ENCODE data around the gene GTF2A1.
"Not testable (repeated sequence)": the region's sequence is repeated elsewhere in the genome, so short reads cannot be mapped to it uniquely, and the experiment has no call there.

Gene GTF2A1

DNA sequence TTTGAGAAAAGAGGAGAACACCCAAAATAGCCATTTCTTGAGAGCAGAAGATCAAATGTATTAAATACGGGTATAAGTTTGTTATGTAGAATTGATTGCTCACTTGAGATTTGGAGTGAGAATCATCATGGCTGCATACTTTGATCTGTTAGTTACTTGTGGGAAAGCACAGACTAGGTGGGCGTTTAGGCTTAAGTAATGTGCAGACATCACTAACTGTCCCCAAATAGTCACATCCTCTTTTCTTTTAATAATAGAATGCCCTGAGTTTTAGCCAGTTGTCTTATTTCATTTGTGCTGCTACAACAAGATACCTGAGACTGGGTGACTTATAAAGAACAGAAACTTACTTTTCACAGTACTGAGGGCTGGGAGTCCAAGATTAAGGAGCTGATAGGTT, 14.3 kb upstream of the GTF2A1 start:
- no peaks in the 10 kb centered on the region for H3K36me3 Mint-ChIP-seq (ENCODE audit: low read depth)

DNA sequence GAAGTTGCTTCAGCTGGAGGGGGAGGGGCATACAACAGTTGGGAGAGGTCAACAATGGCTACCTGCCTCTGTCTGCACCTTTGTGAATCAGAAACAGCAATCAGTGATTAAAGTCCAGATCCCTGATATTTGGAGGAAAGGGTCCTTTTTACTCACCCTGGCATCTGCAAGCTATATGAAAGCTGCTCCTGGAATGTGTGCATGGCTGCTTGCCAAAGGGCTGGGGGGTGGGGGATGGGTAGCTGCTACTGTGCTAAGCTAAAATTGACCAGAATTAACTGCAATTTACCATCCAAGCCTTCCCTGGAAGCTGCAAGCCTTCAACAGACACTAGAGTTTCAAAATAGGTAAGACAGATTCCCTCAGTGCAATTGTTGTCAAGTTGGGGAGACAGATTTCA, 13.5 kb upstream of the GTF2A1 start:
- TF ChIP-seq, protein P1, sequence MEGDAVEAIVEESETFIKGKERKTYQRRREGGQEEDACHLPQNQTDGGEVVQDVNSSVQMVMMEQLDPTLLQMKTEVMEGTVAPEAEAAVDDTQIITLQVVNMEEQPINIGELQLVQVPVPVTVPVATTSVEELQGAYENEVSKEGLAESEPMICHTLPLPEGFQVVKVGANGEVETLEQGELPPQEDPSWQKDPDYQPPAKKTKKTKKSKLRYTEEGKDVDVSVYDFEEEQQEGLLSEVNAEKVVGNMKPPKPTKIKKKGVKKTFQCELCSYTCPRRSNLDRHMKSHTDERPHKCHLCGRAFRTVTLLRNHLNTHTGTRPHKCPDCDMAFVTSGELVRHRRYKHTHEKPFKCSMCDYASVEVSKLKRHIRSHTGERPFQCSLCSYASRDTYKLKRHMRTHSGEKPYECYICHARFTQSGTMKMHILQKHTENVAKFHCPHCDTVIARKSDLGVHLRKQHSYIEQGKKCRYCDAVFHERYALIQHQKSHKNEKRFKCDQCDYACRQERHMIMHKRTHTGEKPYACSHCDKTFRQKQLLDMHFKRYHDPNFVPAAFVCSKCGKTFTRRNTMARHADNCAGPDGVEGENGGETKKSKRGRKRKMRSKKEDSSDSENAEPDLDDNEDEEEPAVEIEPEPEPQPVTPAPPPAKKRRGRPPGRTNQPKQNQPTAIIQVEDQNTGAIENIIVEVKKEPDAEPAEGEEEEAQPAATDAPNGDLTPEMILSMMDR (IDR thresholded peaks at IDR 0.05; ENCODE audit: unreplicated experiment in 3 of 3) = no peak
- peaks cover 7% of the 10 kb centered on the region for H3K4me1 Mint-ChIP-seq

More for the DNA sequence above, 14.3 kb upstream of the GTF2A1 start:
- peak overlapping the region; percentile 10 to 46 (median 10) for H3K27ac Mint-ChIP-seq
- peaks cover 7% of the 10 kb centered on the region for H3K4me1 Mint-ChIP-seq
- no peak overlapping the region for H3K4me3 Mint-ChIP-seq
- peaks cover under 1% of the 10 kb centered on the region for H3K9me3 Mint-ChIP-seq
- no peaks in the 10 kb centered on the region for H3K27me3 Mint-ChIP-seq (ENCODE audit: low read depth)
- TF ChIP-seq, protein P1 (IDR thresholded peaks at IDR 0.05; ENCODE audit: unreplicated experiment in 3 of 3) = no peak

DNA sequence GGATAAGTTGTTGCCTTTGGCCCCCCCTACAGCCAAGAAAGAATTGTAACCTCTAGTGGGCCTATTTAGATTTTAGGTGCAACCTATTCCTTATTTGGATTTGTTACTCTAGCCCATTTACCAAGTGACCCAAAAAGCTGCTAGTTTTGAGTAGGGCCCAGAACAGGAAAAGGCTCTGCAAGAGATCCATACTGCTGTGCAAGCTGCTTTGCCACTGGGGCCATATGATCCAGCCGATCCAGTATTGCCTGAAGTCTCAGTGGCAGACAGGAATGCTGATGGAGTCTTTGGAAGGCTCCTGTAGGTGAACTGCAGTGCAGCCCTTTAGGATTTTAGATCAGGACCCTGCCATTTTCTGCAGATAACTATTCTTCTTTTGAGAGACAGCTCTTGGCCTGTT, 12.9 kb upstream of the GTF2A1 start:
- Mint-ChIP-seq H3K4me1 (peaks cover 7% of the 10 kb centered on the region), H3K27ac (peak overlapping the region in 2 of 3 experiments; percentile 65 to 85), H3K36me3 (ENCODE audit: low read depth) (no peaks in the 10 kb centered on the region), H3K27me3 (ENCODE audit: low read depth) (no peaks in the 10 kb centered on the region), H3K9me3 (peaks cover 3% of the 10 kb centered on the region), H3K4me3 (no peak overlapping the region)
- TF ChIP-seq, protein P1 (IDR thresholded peaks at IDR 0.05; ENCODE audit: unreplicated experiment in 3 of 3) = no peak

More for the DNA sequence above, 13.5 kb upstream of the GTF2A1 start:
- H3K4me3 Mint-ChIP-seq = no peak overlapping the region
- no peaks in the 10 kb centered on the region for H3K36me3 Mint-ChIP-seq (ENCODE audit: low read depth)
- peaks cover 3% of the 10 kb centered on the region for H3K9me3 Mint-ChIP-seq
- no peaks in the 10 kb centered on the region for H3K27me3 Mint-ChIP-seq (ENCODE audit: low read depth)
- peak overlapping the region; percentile 10 to 85 (median 65) for H3K27ac Mint-ChIP-seq

DNA sequence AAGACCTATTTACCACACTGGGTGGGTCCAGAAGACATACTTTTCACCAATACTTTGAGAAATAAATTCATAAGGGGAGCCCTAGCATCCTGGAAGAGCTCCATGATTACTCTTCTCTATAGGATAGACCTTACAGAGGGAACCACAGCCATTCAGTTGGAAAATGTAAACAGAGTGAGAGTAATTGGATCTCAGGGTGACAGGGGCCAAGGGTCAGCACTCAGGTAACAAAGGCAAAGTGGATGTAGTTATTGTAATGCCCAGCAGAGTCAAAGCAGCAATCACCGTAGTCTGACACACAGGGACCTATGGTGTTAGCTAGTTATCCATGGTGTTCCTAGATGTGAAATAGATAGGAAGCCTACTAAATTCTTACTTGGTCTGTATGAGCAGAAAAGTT, 10.8 kb upstream of the GTF2A1 start:
- Mint-ChIP-seq H3K27ac (no peak overlapping the region), H3K9me3 (peaks cover 3% of the 10 kb centered on the region), H3K4me3 (no peak overlapping the region), H3K27me3 (ENCODE audit: low read depth) (no peaks in the 10 kb centered on the region), H3K36me3 (ENCODE audit: low read depth) (no peaks in the 10 kb centered on the region), H3K4me1 (peaks cover 7% of the 10 kb centered on the region)
- TF ChIP-seq, protein P1 (IDR thresholded peaks at IDR 0.05; ENCODE audit: unreplicated experiment in 3 of 3) = no peak

DNA sequence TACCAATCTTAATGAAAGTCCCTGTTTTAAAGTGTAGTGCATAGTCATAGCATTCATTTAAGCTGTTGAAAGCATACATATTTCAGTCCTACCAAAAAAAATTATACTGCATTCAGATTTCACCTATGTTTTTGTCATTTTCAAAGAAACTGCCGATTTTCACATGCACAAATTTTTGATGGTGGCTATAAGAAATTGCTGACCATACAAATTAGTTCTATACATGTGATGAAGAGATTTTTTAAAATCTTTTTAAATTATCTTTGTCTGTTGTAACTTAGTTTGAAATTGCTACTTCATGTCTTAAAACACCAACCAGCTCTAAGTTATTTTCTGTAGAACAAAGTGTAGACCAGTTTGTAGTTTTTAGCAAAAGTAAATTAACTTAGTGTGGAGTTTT, 3.5 kb upstream of the GTF2A1 start:
- peaks cover 18% of the 10 kb centered on the region for H3K4me1 Mint-ChIP-seq
- no peaks in the 10 kb centered on the region for H3K36me3 Mint-ChIP-seq (ENCODE audit: low read depth)
- TF ChIP-seq, protein P1 (IDR thresholded peaks at IDR 0.05; ENCODE audit: unreplicated experiment in 3 of 3) = no peak
- no peaks in the 10 kb centered on the region for H3K9me3 Mint-ChIP-seq
- H3K27me3 Mint-ChIP-seq (ENCODE audit: low read depth) = peaks cover 3% of the 10 kb centered on the region
- H3K4me3 Mint-ChIP-seq = no peak overlapping the region
- no peak overlapping the region for H3K27ac Mint-ChIP-seq

DNA sequence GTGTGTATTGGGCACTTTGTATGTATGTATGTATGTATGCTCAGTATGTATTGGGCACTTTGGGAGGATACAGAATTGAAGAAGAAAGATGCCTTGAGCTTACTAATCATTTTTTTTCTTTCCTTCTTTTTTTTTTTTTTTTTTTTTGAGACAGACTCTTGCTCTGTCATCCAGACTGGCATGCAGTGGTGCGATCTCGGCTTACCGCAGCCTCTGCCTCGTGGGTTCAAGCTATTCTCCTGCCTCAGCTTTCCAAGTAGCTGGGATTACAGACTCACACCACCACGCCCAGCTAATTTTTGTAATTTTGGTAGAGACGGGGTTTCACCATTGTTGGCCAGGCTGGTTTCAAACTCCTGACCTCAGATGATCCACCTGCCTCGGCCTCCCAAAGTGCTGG, 3.0 kb upstream of the GTF2A1 start:
- not testable (repeated sequence) for H3K36me3 Mint-ChIP-seq (ENCODE audit: low read depth); H3K9me3 Mint-ChIP-seq; H3K27me3 Mint-ChIP-seq (ENCODE audit: low read depth)
- Mint-ChIP-seq H3K4me3 (peak overlapping the region in 1 of 3 experiments; percentile 25), H3K4me1 (peaks cover 19% of the 10 kb centered on the region), H3K27ac (peak overlapping the region in 2 of 3 experiments; percentile 39 to 99)

Data from nephron (organoid).